M059J (cell line): ENCODE data around the gene GRAP2. TPM values are rescaled to one million over a fixed set of nuclear protein-coding genes. Genes with fewer than 3 reads are reported as not detected.
"Not testable (repeated sequence)": the region's sequence is repeated elsewhere in the genome, so short reads cannot be mapped to it uniquely, and the experiment has no call there.

Experiments used
- DNase-seq: peaks from one replicate; pipeline ENCODE4 v3.0.0-alpha.2; 2012; ENCODE audit warnings: low read depth
- total RNA-seq: library from RNA; depleted of rRNA; stranded (reverse); fragments of >200 nt; shearing (Covaris generic); gene quantifications from 2 replicates; pipeline ENCODE4 v1.2.3, GENCODE V29; 2014

The GRAP2 gene
- total RNA-seq, 1 experiment from 2014 or later = 0.15 TPM

GRCh38 chr22:39897841-39898240 is 3.0 kb upstream of the GRAP2 start:
- no peak for DNase-seq

- DNase-seq = no peak
These were observed 1.9 kb upstream of the GRAP2 start for GRCh38 chr22:39898997-39899396.

DNA sequence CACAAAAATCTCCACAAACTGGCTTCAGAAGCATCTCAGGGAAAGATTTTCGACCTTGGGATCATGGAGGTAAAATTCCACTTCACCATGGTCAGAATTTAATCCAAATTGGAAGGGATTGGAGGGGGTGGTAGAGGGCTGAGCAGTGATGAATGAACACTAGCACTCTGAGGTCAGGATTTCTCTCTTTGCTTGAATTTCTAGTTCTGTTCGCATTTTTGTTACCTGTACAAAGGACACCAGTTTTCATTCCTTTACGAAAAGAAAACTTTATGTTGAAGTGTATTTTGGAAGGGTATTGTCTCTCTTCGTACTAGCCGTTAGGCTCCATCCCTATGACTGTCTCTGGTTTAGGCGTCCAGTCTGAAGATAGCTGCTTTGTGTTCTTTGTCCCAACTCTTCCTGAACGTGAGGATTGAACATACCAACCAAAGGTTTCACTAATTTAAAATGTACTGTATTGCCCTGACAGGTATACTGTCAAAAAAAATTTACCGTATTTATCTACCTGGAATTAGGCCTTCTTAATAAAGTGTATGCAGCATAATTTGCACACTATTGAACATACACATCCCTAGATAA is 772 bp downstream of the GRAP2 start:
- no peak for DNase-seq

DNA sequence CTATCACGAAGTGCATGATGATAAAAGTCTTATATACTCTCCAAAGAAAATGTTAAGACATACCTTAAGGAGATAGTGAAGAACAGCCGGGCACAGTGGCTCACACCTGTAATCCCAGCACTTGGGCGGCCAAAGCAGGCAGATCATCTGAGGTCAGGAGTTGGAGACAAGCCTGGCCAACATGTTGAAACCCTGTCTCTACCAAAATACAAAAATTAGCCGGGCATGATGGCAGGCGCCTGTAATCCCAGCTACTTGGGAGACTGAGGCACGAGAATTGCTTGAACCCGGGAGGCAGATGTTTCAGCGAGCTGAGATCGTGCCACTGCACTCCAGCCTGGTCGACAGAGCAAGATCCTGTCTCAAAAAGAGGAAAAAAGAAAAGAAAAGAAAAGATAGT is 3.1 kb downstream of the GRAP2 start:
- DNase-seq = not testable (repeated sequence)

- DNase-seq = no peak
These were observed 4.0 kb downstream of the GRAP2 start for GRCh38 chr22:39904862-39905261.

DNA sequence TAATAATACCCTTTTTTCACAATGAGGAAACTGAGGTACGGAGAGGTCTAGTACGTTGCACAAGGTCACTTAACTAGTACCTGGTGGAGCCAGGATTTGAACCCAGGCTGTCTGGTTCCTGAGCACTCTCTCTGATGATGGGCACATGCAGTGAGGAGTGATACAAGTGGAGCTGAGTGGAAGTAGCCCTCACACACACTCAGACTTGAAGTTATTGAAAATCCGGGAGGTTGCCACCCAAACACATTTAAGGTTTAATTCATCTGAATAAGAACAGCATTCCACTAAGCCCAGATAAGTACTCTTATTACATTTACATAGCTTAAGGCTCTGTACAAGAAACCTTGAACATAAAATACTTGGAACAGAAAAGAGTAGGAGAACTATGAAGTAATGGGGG is 4.8 kb downstream of the GRAP2 start:
- DNase-seq = no peak

GRCh38 chr22:39906207-39906606 is 5.3 kb downstream of the GRAP2 start:
- DNase-seq = no peak

DNA sequence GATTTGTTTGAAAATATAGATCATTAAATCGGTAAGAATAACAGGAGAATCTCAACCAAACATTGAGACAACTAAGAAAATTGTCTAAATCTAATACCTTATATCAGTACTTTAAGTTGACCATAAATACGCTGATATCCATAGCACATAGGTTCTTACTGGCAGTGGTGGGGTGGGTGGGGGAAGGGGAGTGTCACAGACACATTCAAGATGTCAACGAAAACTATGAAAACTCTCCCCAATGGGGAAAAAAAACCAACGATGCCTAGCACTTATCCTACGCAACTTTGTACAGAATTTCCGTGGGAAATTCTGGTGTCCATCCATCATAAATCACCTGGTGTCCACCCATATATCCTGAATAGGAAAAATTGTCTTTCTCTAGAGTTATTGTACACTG is 6.2 kb downstream of the GRAP2 start:
- DNase-seq = no peak

DNA sequence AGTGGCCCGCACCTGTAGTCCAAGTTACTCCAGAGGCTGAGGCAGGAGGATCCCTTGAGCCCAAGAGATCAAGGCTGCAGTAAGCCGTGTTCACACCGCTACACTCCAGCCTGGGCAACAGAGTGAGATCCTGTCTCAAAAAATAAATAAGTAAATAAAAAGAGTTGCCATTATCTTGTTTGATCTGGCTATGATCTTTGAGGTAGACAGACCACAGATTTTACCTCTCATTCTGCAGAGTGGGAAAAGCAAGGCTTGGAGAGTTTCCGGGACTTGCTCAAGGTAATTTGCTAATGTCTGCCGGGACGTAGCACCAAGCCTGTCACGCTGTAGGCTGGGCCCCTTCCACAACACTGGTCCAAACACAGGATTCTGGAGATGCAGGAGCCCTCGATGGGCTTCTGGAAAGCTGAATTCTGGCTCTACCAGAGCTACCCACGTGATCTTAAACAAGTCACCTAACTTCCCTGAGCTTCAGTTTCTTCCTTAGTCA is 6.8 kb downstream of the GRAP2 start:
- DNase-seq = no peak

- no peak for DNase-seq
These were observed 7.3 kb downstream of the GRAP2 start for GRCh38 chr22:39908136-39908535.

- peak; percentile 16 for DNase-seq
These were observed 7.9 kb downstream of the GRAP2 start for GRCh38 chr22:39908737-39909136.

DNA sequence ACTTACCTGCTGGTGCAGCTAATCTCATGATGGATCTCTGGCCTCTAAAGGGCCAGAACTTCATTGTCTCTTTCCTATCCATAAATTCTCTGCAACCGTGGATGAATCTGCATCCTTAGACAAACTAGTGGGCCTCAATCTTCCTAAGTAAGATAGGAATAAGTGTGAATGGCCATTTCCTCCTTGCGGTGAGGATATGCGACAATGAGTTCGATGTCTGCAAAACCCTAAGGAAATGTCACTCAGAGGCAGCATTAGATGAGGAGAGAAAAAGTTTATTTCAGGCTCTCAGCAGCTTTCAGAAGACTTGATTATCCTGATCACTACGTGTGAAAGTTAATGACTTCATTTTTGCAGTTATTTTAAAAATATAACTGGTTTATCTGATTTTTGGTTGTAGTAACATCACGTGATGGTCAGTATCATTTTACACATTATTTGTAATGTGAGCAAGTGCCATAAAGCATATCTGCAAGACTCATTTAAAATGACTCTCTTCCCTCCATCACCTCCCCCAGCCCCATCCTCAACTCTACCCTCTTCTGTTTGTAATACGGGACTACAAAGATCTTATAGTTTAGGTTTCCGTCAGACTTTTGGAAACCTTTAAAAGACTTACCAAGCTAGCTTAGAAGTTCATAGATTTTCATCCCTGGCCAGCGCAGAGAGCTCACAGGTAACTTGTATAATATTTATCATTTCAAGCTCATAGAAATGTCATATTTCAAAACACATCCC is 10.2 kb downstream of the GRAP2 start:
- DNase-seq = no peak

DNA sequence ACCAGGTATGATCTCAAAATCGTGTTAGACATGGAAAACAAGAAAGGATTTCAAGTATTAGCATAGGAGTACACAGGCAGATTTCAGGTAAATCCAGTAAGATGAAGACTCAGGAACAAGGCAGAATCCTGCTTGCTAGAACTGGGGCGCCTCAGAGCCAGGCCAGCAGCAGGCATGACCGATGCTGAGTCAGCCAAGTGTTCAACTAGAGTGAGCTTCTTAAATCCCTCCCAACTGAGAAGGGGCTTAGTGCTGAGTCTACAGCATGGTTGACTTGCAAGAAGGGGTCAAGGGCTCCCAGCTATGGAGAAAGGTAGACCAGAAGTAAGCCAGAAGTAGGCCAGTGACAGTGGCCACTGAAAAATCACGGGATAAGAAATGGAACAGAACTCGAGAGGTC is 12.4 kb downstream of the GRAP2 start:
- DNase-seq = no peak

DNA sequence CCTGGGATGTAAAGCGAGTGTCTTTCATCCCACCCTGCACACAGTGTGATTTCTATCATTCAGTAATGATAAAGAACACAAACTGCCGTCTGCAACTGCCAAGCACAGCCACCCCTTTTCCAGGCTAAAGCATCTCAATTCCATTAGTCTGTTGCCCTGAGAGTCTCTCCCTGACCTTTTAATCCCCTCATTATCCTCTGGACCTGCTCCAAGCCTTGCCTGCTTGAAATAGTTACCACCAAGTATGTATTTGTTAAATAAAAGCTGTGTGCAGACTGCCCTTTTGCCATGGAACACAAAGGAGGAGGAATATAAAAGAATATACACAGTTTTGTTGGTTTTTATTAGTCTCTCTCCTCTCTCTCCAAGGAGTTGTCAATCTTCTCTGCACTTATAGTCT is 13.0 kb downstream of the GRAP2 start:
- DNase-seq = no peak

DNA sequence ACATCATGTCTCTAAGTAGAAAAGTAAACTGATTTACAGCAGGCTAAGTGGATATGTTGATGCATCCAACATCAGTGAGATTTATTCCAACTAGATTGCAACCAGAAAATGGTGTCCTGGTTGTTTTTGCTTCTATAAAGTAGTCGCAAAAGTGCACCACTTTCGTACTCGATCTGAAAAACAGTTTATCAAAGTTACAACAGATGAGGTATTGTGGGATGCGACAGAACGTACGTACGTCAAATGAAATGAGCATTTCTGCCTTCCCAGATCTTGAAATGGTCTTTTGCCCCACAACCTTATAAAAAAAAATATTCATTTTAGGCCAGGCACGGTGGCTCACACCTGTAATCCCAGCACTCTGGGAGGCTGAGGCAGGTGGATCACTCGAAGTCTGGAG is 13.7 kb downstream of the GRAP2 start:
- no peak for DNase-seq

DNA sequence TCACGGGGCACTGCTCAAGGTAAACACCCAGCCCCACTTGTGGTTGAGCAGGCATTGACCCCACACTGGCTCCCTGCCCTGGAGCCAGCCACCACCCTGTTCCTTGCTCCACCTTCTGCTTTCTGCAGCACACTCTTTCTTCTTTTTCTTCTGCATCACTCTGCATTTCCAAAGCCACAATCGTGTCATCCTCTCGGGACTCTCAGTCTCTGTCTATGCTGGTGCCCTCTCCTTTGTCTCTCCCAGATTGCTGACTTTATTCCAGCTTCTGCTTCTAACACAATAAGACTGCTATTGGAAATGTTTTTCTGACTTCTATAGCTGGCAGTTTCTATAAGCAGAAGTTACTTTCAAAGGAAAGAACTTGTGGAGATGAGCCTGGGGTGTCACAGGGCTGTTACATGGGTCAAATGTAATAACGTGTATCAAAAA is 14.4 kb downstream of the GRAP2 start:
- no peak for DNase-seq

DNA sequence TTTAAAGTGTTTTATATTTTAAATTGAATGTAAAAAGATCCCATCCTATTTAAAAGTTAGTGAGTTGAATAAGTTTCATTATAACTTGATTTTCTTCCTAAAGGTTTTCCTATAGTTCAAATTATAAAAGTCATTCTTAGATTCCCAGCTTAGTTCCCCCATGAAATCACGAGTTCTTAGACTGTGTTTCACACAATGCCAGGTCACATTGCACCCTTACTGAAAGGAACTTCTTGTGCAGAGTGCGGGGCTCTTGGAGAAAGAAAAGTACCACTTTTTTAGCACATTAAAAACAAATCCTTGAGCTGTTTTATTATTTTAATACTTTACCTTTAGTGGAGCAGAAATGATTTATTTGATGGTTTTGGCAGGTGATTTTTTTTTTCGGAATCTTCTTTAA is 15.6 kb downstream of the GRAP2 start:
- no peak for DNase-seq

- no peak for DNase-seq
These were observed 16.3 kb downstream of the GRAP2 start for GRCh38 chr22:39917197-39917643.

- DNase-seq = no peak
These were observed 17.1 kb downstream of the GRAP2 start for GRCh38 chr22:39917776-39918495.

DNA sequence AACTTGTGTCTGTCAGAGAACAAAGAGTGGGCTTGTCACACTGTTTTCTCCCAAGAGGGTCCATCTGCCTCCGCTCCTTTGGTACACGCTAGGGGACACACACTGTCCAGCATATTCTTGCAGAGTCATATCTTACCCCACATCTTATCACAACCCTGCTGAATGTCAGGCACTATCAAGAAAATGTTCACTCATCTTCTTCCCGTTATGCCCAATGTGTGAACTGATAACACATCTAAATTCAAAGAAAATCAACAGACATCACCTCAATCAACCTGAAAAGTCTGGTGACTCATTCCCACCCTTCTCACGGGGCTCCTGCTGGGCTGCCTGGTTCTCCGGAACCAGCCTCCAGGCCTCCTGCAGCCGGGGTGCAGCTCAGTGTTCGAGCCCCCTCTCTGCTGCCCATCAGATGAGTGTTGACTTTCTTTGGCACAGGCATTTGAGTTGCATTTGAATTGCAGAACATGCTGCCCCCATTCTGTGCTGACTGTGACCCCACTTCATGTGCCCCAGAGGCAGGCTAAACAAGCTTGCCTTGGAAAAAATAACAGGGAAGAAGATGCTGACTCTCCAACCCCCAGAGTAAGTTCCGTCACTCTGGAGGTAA is 19.4 kb downstream of the GRAP2 start:
- no peak for DNase-seq

DNA sequence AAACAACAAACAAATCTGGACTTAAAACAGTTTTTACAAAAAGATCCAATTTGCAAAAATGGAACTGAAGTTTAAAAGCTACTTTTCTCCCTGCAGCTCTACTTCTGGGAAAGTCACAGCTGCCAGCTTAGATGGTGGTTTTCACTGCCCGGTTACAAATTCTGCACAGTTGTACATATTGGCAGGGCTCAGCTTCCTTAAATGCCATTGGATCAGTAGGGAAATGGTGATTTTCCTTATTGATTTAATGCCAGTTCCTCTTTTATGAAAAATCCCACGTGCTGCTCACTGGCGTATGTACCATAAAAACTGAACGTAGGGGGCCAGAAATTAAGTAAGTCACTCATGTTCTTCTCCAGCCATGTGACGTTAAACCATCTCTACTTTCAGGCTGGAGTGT is 22.8 kb downstream of the GRAP2 start:
- DNase-seq = no peak

GRCh38 chr22:39924286-39924685 is 23.4 kb downstream of the GRAP2 start:
- DNase-seq = no peak
